ENCODE data around the gene VEGFC. TPM values are rescaled to one million over a fixed set of nuclear protein-coding genes. Genes with fewer than 3 reads are reported as not detected.
A peak's percentile ranks its signal among the peaks of the same experiment; 100 is the strongest.

VEGFC gene
- polyA plus RNA-seq, 1 of the 3 experiments (the other 2 are of a cell fraction): 81.9 TPM

DNA sequence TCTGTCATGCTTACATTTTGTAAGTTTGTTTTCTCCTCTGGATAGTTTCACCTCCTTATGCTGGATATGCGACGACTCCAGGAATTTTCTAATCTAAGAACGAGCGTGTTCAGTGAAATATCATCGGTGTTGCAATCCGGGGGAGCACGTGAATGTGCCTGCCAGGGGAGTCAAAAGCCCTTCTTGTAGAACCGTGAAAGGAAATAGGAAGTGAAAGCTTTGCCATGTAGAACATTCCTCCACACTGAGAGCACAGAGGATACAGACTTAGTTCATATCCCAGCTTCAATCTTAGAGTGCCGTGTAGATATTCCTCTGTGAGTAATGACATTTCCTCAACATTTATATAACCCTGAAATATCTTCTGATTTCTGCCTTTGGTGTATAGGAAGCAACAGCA, 121.2 kb downstream of the VEGFC start (continued):
- no peak for TF ChIP-seq USF2 (IDR thresholded peaks at IDR 0.05; ENCODE audit: borderline replicate concordance, low read depth, low read length)
- TF ChIP-seq NFIC (IDR thresholded peaks at IDR 0.05; ENCODE audit: borderline replicate concordance): no peak
- no peak for TF ChIP-seq RCOR1 (IDR thresholded peaks at IDR 0.05; ENCODE audit: low read length)
- no peak for TF ChIP-seq TEAD4 (IDR thresholded peaks at IDR 0.05; ENCODE audit: borderline replicate concordance, insufficient read depth)
- no peak for TF ChIP-seq CTCF (IDR thresholded peaks at IDR 0.05)
- TF ChIP-seq GATA2 (CRISPR knock-in tag; IDR thresholded peaks at IDR 0.05): no peak
- TF ChIP-seq NRF1 (IDR thresholded peaks at IDR 0.05; ENCODE audit: low read depth, low read length): no peak

GRCh38 chr4:176668324-176668723, 124.4 kb downstream of the VEGFC start:
- POLR2A ChIA-PET: no interaction called here
- H2AFZ ChIP-seq (ENCODE audit: low read depth): no peak overlapping the region
- no peaks in the 10 kb centered on the region for H3K27me3 ChIP-seq (ENCODE audit: insufficient read depth)
- H3K9me2 ChIP-seq: no peaks in the 10 kb centered on the region
- peaks cover 3% of the 10 kb centered on the region; the same call in 1 of the 2 replicates for H3K79me2 ChIP-seq (ENCODE audit: insufficient read depth)
- DNase-seq: no peak
- CTCF ChIA-PET: no interaction called here
- TF ChIP-seq, protein P1, sequence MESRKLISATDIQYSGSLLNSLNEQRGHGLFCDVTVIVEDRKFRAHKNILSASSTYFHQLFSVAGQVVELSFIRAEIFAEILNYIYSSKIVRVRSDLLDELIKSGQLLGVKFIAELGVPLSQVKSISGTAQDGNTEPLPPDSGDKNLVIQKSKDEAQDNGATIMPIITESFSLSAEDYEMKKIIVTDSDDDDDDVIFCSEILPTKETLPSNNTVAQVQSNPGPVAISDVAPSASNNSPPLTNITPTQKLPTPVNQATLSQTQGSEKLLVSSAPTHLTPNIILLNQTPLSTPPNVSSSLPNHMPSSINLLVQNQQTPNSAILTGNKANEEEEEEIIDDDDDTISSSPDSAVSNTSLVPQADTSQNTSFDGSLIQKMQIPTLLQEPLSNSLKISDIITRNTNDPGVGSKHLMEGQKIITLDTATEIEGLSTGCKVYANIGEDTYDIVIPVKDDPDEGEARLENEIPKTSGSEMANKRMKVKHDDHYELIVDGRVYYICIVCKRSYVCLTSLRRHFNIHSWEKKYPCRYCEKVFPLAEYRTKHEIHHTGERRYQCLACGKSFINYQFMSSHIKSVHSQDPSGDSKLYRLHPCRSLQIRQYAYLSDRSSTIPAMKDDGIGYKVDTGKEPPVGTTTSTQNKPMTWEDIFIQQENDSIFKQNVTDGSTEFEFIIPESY (IDR thresholded peaks at IDR 0.05; ENCODE audit: borderline replicate concordance, low read depth): no peak
- TF ChIP-seq REST (IDR thresholded peaks at IDR 0.05; ENCODE audit: low read depth, low read length) (peak; percentile 90), FOXJ3 (CRISPR knock-in tag; IDR thresholded peaks at IDR 0.05) (no peak)
- no peak overlapping the region for H3K4me2 ChIP-seq
- no peak overlapping the region for H3K9ac ChIP-seq
- H3K27ac ChIP-seq (ENCODE audit: low read depth in 2 of 2, low read length in 1 of 2): peak overlapping the region in 1 of 2 experiments; percentile 30; a peak in 1 of 4 replicates
- peaks cover 59% of the 10 kb centered on the region for H3F3A ChIP-seq (replicated peaks; ENCODE audit: insufficient read depth)
- H4K20me1 ChIP-seq (ENCODE audit: insufficient read depth): no peaks in the 10 kb centered on the region
- 19% methylated on average over 2 of the region's 2 CpGs for WGBS (ENCODE audit: low lambda C conversion rate)
- peaks cover 0 to 6% of the 10 kb centered on the region in 2 experiments; a peak in 1 of 4 replicates for H3K4me1 ChIP-seq (ENCODE audit: control insufficient read depth in 1 of 2, insufficient read depth in 2 of 2, low read depth in 1 of 2, low read length in 1 of 2)
- no peak overlapping the region for H3K4me3 ChIP-seq (ENCODE audit: low read depth in 2 of 2, low read length in 1 of 2)
- no peaks in the 10 kb centered on the region for H3K9me3 ChIP-seq
- peaks cover 5 to 55% of the 10 kb centered on the region in 2 experiments for H3K36me3 ChIP-seq (replicated peaks in 1 of 2; ENCODE audit: control insufficient read depth in 1 of 2, insufficient read depth in 2 of 2, low read length in 1 of 2)

Measured in SK-N-SH (cell line).